ENCODE measurements around the gene TM2D1.
"Not testable (repeated sequence)": the region's sequence is repeated elsewhere in the genome, so short reads cannot be mapped to it uniquely, and the experiment has no call there.

TM2D1 gene

DNA sequence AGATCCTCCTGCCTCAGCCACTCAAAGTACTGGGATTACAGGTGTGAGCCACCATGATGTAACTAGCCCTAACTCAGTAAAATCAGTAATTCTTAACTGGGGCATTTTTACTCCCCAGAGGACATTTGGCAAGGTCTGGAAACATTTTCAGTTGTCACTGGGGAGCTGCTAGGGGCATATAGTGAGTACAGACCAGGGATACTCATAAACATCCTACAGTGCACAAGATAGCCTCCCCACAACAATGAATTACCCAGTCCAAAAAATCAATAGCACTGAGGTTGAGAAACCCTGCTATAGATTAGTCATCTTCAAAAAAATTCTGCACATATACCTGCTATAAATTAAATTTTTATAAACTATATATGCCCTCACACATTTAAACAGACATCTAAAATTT lies 13.0 kb downstream of the TM2D1 start:
- no peak for DNase-seq

DNA sequence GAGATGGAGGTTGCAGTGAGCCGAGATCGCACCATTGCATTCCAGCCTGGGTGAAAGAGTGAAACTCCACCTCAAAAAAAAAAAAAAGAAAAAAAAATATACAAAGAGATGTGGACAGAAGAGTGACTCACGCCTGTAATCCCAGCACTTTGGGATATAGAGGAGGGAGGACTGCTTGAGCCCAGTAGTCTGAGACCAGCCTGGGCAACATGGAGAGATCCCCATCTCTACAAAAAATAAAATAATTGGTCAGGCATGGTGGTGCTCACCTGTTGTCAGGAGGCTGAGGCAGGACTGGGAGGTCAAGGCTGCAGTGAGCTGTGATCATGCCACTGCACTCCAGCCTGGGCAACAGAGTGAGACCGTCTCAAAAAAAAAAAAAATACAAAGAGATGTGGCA lies 13.7 kb downstream of the TM2D1 start:
- not testable (repeated sequence) for DNase-seq

DNA sequence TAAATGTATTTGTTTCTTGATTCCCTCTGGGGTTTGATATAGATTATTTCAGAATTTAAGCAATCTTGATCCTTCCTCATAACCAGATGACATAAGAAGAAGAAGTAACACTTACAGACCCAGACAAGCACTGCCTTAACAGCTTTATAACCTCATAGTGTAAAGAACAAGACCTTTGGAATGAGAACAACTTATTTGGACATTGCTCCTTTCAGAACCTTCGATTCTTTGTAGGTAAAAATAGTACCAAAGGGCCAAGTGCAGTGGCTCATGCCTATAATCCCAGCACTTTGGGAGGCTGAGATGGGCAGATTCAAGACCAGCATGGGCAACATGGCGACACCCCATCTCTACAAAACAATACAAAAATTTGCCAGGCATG lies 15.0 kb downstream of the TM2D1 start:
- no peak for DNase-seq

DNA sequence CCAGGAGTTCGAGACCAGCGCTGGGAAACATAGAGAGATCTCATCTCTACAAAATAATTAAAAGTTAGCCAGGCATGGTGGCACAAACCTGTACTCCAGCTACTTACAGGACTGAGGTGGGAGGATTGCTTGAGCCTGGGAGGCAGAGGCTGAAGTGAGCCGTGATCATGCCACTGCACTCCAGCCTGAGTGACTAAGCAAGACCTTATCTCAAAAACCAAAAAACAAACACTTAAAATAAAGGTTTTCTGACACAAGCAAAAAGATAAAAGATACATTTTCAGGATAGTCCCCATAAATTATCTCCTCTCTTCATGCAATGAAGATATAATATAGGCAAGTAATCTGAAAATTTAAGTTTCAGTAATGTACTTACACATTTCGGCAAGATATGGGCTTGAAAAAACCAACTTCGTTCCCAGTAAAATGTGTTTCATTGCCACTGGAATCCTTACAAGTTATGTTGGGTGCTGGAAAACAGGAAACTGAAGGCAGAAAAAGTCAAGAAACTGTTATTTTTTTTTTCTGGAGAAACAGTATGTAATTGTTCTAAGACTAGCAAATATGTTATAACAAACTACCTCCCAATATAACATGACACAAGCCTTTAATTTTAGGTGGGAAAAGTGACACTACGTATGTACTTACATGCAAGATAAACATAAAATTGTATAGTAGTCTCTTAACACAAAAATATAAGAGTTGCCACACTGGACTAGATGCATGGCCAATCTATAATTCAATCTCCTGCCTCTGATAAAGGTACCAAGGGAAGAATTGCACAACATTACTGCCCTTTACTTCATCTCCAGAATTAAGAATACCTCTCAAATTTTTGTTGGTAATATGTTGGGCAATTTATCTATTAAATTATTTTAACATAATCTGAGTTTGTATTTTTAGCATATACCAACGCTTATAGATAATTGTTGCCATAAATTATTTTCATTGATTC lies 15.7 kb downstream of the TM2D1 start:
- no peak for DNase-seq

DNA sequence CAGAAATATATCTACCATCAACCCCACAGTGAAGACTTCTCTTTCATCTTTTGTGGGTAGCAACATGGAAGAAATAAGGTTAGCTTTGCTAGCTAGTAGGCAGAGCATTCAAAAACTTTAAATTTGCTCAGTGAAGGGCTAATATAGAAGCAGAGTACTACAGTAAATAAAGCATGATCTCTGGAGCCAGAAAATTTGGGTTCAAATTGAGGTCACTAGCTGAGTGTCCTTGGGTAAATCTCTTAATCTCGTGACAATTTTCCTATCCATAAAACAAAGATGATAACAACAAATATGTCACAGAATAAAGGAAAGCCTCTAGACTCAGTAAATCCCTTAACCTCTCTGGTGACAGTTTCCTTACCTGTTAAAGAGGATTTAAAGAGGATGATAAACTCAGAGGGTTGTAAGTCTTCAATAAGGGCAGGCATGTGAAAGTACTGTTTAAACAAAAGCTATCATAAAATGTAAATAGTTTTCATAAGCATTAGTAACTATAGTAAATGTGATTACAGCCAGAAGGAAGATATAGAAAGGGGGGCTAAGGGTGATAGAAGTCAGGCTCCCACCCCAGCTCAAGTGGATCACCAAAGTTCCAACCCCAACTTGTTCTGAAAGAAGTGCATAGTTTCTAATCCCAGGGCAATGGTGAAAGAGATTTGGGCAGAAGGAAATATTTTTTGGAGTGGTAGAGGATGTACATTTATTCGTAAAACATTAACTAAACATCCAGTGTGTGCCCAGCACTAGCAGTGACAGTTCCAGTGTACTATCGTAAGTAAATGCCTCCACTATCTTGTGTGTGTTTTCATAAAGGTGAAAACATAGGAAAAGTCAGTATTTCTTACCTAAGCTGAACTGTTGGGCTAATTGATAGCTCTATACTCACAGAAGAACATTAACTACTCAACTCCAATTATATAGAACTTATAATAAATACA lies 24.8 kb downstream of the TM2D1 start:
- DNase-seq = no peak

DNA sequence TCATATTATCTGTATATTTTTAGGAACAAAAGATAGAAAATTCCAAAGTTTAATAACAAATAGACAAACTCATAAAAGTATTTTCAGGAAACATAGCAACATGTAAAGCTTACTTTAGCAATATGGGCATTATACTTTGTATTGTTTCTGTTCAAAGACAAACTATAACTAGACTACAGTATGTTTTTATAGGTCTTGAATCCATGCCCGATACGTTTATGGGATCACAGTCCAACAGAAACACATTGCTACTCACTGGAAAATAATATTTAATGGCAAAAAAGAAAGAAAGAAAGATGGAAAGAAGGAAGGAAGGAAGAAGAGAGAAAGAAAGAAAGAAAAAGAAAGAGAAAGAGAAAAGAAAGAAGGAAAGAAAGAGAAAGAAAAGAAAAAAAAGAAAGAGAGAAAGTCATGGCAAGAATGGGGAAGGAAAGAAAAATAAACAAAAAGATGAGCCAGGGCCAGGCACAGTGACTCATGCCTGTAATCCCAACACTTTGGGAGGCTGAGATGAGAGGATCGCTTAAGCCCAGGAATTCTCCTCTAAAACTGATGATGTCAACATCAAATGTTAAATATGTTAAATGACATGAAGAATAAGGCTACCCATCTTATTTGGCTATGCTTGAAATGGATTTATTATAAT lies 32.7 kb downstream of the TM2D1 start:
- no peak for DNase-seq

DNA sequence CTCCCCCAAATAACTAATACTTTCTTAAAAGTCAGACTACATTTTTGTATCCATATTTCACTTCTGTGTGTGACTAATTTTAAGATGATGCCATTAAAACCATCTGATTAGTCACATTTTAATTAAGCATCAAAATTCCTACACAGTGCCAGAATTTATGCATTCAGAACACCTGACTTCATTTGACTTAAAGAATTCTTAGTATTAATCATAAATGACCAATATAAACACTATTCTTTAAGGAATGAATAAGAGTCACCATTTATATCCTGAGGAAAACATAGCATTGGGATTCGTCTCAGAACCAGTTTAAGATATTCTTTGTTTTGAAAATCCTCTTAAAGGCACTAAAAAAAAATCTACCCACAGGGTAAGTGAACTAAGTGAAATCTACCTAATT lies 37.0 kb downstream of the TM2D1 start:
- no peak for DNase-seq

DNA sequence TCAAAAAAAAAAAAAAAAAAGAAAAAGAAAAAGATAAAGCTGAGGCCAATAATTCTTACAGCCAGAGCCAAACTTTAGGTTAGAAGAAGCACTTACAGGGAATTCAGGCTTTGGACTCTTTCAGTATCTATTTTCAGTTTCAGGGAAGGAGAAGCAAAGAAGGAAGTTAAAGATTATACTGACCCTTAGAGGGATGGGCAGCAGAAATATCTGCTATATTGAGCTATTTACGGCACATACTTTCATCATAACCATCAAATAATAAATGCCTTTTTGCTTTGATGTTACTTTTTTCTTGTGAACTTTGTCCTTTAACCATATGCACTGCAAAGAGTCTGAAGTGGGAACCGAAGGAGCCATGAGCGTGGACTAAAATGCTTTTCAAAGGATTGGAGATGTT lies 42.0 kb downstream of the TM2D1 start:
- no peak for DNase-seq

DNA sequence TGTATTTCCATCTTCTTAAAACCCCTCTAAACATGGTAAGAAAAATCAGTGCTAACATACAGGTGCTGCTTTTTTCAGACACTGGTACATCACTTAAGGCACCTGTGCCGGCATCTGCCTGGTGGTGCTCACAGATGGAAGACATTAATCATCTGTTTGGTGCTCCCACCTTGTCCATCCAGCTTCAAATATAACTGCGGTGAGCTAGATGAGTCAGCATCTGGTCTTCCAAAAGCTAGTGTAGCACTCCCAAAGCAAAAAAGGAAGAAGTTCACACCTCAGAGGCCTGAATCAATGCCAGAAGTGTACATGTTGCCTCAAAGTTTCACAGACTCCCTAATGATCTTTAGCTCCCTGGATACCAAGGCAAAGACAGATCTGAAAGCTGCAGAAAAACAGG lies 44.4 kb downstream of the TM2D1 start:
- DNase-seq = no peak

DNA sequence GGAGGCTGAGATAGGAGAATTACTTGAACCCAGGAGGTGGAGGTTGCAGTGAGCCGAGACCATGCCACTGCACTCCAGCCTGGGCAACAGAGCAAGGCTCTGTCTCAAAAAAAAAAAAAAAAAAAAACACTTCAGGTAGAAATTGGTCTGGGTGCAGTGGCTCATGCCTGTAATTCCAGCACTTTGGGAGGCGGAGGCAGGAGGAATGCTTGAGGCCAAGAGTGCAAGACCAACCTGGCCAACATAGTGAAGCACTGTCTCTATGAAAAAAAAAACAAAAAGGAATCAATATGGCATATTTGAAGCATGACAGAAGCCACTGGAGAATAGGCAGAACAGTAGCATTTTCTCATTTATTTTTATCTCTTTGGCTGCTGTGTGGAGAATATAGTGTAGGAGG lies 48.1 kb downstream of the TM2D1 start:
- not testable (repeated sequence) for DNase-seq

DNA sequence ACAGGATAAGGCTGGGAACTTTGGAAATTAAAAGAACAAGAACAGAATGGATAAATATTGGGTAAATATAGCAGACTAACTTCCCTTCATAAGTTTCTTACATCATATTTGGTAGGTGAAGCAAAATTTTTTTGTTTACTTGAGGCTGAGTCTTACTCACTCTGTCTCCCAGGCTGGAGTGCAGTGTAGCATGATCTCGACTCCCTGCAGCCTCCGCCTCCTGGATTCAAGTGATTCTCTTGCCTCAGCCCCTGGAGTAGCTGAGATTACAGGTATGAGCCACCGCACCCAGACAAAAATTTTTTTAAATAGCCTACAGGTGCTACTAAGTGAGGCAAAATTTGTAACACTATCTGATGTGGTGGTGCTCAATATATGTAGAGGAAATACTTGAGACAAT lies 50.7 kb downstream of the TM2D1 start:
- no peak for DNase-seq

DNA sequence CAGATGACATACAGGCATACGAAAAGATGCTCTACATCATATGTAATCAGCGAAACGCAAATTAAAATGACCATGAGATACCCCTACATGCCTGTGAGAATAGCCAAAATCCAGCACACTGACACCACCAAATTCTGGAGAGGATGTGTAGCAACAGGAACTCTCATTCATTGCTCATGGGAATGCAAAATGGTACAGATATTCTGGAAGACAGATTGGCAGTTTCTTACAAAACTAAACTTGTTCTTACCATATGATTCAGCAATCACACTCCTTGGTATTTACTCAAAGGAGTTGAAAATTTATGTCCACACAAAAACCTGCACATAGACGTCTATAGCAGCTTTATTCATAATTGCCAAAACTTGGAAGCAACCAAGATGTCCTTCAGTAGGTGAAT lies 52.6 kb downstream of the TM2D1 start:
- DNase-seq = no peak

DNA sequence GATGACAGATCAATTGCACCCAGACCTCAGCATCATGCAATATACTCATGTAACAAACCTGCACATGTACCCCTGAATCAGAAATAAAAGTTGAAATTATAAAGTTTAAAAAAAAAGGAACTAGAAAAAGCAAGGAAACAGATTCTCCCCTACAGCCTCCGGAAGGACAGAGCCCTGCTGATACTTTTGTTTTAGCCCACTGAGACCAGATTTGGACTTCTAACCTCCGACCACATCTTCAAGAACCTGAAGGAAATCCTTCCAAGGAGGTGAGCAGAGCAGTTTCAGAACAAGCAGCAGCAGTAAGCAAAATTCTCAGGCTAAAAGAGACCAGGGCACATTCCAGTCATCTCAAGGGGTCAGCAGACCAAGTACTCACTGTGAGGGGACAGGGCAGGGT lies 54.5 kb downstream of the TM2D1 start:
- DNase-seq = no peak

DNA sequence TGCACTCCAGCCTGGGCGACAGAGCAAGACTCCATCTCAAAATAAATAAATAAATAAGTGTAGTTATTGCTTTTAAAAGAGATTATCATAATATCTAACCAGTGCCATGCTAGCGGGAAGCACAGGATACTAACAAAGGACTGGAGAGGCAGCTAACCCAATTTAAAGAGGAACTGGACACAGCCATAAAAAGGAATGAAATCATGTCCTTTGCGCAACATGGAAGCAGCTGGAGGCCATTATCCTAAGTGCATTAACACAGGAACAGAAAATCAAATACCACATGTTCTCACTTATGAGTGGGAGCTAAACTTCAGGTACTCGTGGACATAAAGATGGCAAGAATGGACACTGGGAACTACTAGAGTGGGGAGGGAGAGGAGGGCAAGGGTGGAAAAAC lies 54.9 kb downstream of the TM2D1 start:
- DNase-seq = no peak

DNA sequence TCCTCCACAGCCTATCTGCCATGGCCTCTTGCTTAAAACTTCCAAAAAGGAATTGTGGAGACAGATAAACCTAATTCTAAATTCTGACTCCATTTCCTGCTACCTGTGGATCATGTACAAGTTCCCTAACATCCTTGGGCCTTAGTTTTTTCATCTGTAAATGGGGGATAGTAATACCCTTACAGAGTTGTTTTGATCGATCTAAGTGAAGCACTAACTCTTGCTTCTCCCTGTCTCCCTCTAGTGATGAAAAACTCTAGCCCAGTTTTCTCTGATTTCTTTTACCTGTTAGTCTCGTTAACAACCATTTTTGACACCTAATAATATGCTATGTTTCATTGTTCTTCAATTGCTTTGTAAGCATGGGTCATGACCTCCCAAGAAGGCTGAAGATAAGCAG lies 65.9 kb downstream of the TM2D1 start:
- DNase-seq = no peak

DNA sequence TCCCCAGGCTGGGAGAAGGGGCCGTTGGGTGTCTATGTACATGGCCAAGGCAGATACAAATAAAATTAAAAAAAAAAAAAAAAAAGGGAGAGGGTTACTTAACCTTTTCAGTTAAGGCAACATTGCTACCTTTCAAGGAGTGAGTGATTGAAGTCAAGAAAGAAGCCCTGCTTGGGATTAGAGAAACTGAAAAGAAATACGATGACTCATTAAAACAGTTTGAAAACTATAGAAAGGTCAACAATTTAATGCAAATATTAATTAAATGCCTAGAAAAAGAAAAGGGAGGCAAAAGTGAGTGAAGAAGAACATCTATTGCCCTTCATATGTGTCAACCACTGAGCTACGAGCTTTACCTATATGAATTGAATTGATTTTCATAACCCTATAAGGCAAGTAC lies 69.5 kb downstream of the TM2D1 start:
- no peak for DNase-seq

DNA sequence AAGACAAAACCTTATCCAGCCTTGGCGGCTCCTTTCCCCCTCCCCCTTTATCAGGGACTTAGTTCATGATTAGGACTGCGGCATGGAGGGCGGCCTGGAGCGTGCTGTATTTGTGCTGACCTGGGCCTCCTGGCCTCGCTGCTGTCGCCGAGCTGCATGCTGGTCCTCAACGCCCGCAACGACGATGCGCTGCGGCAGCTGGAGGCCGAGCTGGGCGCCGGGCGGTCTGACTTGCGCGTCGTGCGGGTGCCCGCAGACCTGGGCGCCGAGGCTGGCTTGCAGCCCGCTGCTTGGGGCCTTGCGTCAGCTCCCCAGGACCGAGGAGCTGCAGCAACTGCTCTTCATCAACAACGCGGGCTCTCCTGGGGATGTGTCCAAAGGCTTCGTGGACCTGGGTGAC lies 70.9 kb downstream of the TM2D1 start:
- DNase-seq = no peak

DNA sequence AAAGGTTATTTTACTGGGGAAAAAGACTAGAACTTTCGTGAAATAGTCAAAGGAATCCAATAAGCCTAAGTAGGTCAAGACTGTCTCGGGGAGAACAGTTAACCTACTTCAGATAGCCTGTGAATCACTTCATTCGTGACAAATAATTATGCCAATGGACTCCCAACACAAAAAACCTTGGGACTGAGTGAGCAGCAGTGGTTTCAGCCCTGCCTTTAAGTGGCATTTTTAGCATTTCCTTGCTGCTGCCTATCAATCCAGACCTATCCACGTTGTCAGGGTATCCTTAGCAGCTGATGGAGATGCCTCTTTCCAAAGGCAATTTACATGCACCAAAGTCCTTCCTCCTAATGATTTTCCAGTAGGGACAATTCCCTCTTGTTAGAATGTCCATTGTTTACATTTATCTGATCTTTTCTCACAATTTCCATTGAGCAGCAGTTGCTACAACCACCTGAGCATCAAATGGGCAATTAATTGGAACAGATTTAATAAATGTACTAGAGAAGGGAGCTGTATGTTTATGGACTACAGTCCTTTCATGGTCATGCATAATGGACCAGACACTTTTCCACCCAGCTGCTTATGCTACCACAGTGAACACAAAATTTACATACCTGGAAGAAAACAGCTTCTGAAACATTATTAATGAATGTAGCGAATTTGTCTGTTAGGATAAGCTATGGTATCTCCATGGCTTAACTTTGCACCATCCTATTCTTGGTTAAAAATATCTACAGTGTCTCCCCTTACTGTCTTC lies 75.8 kb downstream of the TM2D1 start:
- DNase-seq = no peak

DNA sequence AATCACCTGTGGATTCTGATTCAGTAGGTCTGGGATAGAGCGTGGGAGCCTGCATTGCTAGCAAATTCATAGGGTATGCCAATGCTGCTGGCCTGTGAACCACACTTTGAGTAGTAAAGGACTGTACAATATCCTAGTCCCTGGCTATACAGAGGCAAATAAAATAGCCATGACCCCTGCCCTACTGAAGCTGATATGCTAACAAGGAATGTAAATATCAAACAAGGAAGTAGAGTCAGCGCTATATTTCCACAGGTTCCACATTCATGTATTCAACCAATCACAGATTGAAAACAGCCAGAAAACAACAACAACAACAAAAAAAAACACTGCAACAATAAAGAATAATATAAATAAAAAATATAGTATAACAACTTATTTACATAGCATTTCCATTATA lies 77.8 kb downstream of the TM2D1 start:
- no peak for DNase-seq

DNA sequence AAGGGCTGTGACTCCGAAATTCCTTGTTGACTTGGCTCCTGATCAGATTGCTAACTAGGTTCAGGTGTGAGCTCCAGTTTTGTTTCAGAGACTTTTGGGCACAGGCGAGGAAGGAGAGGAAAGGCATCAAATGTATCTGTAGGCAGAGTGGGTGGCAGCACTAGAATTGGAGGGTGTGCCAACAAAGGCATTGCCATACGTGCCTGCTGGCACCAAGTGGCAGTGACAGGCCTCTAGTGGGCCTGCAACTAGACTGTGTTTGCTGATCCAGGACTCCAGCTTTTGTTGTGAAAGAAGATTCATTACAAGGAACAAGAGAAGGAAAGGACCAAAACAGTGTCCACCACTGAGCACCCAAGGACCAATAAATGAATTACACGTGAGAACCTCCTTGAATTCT lies 79.5 kb downstream of the TM2D1 start:
- DNase-seq = no peak

DNA sequence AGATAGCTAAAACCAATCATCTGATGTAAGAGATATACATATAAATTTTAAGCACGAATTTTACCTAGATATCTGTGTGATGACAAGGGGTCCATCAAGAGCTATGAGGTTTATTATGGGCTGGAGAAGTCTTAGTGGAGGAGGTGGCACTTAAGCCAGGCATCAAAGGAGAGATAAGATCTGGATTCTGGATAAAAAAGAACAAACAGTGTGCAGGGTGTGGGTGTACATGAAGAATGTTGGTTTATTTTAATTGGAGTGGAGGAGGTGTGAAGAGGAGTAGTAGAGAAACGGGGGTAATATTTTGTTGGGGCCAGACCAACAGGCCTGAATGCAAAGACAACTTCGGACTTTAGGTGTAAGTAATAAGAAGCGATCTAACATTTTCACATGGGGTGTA lies 80.6 kb downstream of the TM2D1 start:
- DNase-seq = no peak

DNA sequence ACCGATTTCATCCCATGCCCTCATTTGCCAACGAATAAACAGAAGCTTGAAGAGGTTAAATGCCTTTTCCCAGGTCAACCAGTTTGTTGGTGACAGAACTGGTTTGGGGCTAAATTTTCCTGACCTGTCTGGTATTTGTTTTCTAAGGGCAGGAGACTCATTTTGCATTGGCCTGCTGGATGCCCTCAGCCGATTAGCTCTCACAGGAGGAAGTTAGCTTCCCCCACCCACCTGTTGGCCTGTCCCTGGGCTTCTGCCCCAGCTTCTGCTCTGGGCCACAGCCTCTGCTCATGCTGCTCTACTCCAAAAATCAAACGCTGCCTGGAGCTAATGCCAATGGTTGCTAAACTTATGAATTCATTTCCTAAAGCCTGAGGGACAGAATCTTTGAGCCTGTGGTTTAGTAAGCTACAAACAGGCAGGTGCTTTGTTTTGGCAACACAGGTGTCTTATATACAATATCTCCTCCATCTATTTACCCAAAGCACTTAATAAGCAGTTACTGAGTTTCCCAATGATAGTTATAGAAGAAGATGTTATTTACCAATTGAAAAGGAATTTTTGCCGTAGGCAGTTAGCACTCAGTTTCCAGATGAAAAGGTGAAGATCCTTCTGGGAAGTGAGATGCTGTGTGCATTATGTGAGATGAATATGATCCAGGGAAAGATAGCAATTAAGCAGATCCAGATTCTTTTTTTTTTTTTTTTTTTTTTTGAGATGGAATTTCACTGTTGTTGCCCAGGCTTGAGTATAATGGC lies 82.3 kb downstream of the TM2D1 start:
- DNase-seq = no peak

Data from NCI-H345 (cell line).